ENCODE measurements around the gene PICALM. TPM values are rescaled to one million over a fixed set of nuclear protein-coding genes. Genes with fewer than 3 reads are reported as not detected.
"Not testable (repeated sequence)": the region's sequence is repeated elsewhere in the genome, so short reads cannot be mapped to it uniquely, and the experiment has no call there.

Gene PICALM
- 100 to 1,000 TPM; 194 to 199 TPM for total RNA-seq

- H3K4me3 Mint-ChIP-seq = peak within 1 kb of the TSS; percentile 100
- peaks cover 26% of the 10 kb centered on the region for H3K4me1 Mint-ChIP-seq
- H3K27me3 Mint-ChIP-seq = no peaks in the 10 kb centered on the region
- peaks cover 35% of the 10 kb centered on the region for H3K36me3 Mint-ChIP-seq (ENCODE audit: low read depth)
- H3K27ac Mint-ChIP-seq = peak within 1 kb of the TSS; percentile 88
- ChIA-PET CTCF (interaction anchor here (0.6 to 7.9 kb wide), 15 partner anchors 11 to 388 kb away, joined by 3 to 84 read pairs (median 5); partner anchors contain the start of genes CCDC83 and EED), POLR2A (interaction anchor here (0.6 to 5.2 kb wide), 34 partner anchors 9 to 440 kb away, joined by 3 to 62 read pairs (median 8); partner anchors contain the start of genes CCDC83, EED, HIKESHI and TMEM126B)
- peak; percentile 98 for DNase-seq
- no peaks in the 10 kb centered on the region for H3K9me3 Mint-ChIP-seq
Observed at GRCh38 chr11:86068951-86069407, at the start of gene PICALM. TSS of gene PICALM (minus strand) at chr11:86069084. CDS start at chr11:86068780, 304 bp downstream.

GRCh38 chr11:86118253-86118652 lies 49.4 kb upstream of the PICALM start:
- H3K27ac Mint-ChIP-seq = no peak overlapping the region
- peaks cover 2% of the 10 kb centered on the region for H3K9me3 Mint-ChIP-seq
- ChIA-PET POLR2A (interaction anchor here (0.7 to 4.7 kb wide), 4 partner anchors 14 to 75 kb away, joined by 3 to 39 read pairs (median 10); partner anchors contain the start of gene PICALM), CTCF (interaction anchor here (0.7 kb wide), 1 partner anchor 100 kb away, joined by 3 read pairs; no protein-coding TSS in a partner anchor)
- peaks cover 10% of the 10 kb centered on the region for H3K36me3 Mint-ChIP-seq (ENCODE audit: low read depth)
- no peak for DNase-seq
- H3K4me3 Mint-ChIP-seq = no peak overlapping the region
- H3K27me3 Mint-ChIP-seq = peaks cover 3% of the 10 kb centered on the region
- H3K4me1 Mint-ChIP-seq = peaks cover 32% of the 10 kb centered on the region

DNA sequence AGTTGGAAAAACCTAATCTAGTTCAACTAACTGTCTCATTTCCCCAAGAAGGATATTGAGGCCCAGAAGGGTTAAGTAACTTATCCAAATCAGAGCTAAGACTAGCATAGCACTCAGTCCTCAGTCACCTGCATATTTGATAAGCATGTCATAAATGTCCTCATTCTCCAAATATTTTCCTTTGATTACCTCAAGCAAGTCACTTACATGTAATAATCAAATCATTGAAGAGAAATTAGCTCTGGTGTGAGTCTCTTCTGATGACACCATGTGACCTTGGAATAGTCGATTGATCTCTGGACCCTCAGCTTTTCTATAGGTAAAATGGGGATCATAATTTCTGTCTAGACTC lies 48.8 kb upstream of the PICALM start:
- peaks cover 3% of the 10 kb centered on the region for H3K27me3 Mint-ChIP-seq
- H3K4me1 Mint-ChIP-seq = peaks cover 32% of the 10 kb centered on the region
- CTCF ChIA-PET = interaction anchor here (0.7 to 1.5 kb wide), 5 partner anchors 33 to 101 kb away, joined by 3 to 5 read pairs (median 3); no protein-coding TSS in a partner anchor
- DNase-seq = no peak
- H3K36me3 Mint-ChIP-seq (ENCODE audit: low read depth) = peaks cover 5% of the 10 kb centered on the region
- H3K27ac Mint-ChIP-seq = no peak overlapping the region
- POLR2A ChIA-PET = interaction anchor here (0.7 to 4.7 kb wide), 7 partner anchors 13 to 84 kb away, joined by 3 to 39 read pairs (median 4); partner anchors contain the start of gene PICALM
- H3K4me3 Mint-ChIP-seq = no peak overlapping the region
- H3K9me3 Mint-ChIP-seq = peaks cover 2% of the 10 kb centered on the region

- H3K9me3 Mint-ChIP-seq = peaks cover 2% of the 10 kb centered on the region
- ChIA-PET POLR2A (interaction anchor here (0.9 to 4.7 kb wide), 10 partner anchors 13 to 186 kb away, joined by 3 to 39 read pairs (median 4); partner anchors contain the start of gene PICALM), CTCF (interaction anchor here (0.5 to 1.6 kb wide), 6 partner anchors 34 to 358 kb away, joined by 3 to 5 read pairs (median 3); partner anchors contain the start of gene PICALM)
- DNase-seq = no peak
- peaks cover 3% of the 10 kb centered on the region for H3K36me3 Mint-ChIP-seq (ENCODE audit: low read depth)
- peaks cover 3% of the 10 kb centered on the region for H3K27me3 Mint-ChIP-seq
- no peak overlapping the region for H3K4me3 Mint-ChIP-seq
- peak overlapping the region; percentile 16 for H3K27ac Mint-ChIP-seq
- peaks cover 32% of the 10 kb centered on the region for H3K4me1 Mint-ChIP-seq
Observed at GRCh38 chr11:86117001-86117711, 48.3 kb upstream of the PICALM start.

- H3K9me3 Mint-ChIP-seq = peaks cover 2% of the 10 kb centered on the region
- POLR2A ChIA-PET = interaction anchor here (0.6 to 4.7 kb wide), 9 partner anchors 19 to 187 kb away, joined by 3 to 39 read pairs (median 4); partner anchors contain the start of gene PICALM
Observed at GRCh38 chr11:86116386-86116726, 47.5 kb upstream of the PICALM start.

GRCh38 chr11:86115542-86116385 lies 46.9 kb upstream of the PICALM start:
- POLR2A ChIA-PET = interaction anchor here (0.6 to 4.7 kb wide), 9 partner anchors 20 to 187 kb away, joined by 3 to 39 read pairs (median 4); partner anchors contain the start of gene PICALM

More at GRCh38 chr11:86116386-86116726, 47.5 kb upstream of the PICALM start:
- CTCF ChIA-PET = interaction anchor here (1.3 to 1.6 kb wide), 4 partner anchors 48 to 77 kb away, joined by 3 to 9 read pairs (median 3); partner anchors contain the start of gene PICALM
- peaks cover 3% of the 10 kb centered on the region for H3K27me3 Mint-ChIP-seq
- peaks cover 32% of the 10 kb centered on the region for H3K4me1 Mint-ChIP-seq
- peak overlapping the region; percentile 5 for H3K4me3 Mint-ChIP-seq
- H3K36me3 Mint-ChIP-seq (ENCODE audit: low read depth) = peaks cover 3% of the 10 kb centered on the region
- DNase-seq = peak; percentile 44
- H3K27ac Mint-ChIP-seq = peak overlapping the region; percentile 67

GRCh38 chr11:86108890-86109638 lies 40.2 kb upstream of the PICALM start:
- peaks cover 4% of the 10 kb centered on the region for H3K36me3 Mint-ChIP-seq (ENCODE audit: low read depth)
- DNase-seq = no peak
- no peak overlapping the region for H3K4me3 Mint-ChIP-seq
- peaks cover 4% of the 10 kb centered on the region for H3K9me3 Mint-ChIP-seq
- ChIA-PET POLR2A (interaction anchor here (1.0 kb wide), 1 partner anchor 40 kb away, joined by 3 read pairs; the partner anchor contains the start of gene PICALM), CTCF (no interaction called here)
- peaks cover 2% of the 10 kb centered on the region for H3K27me3 Mint-ChIP-seq
- H3K4me1 Mint-ChIP-seq = no peaks in the 10 kb centered on the region
- no peak overlapping the region for H3K27ac Mint-ChIP-seq

More at GRCh38 chr11:86115542-86116385, 46.9 kb upstream of the PICALM start:
- CTCF ChIA-PET = interaction anchor here (0.8 to 1.6 kb wide), 4 partner anchors 47 to 261 kb away, joined by 3 to 9 read pairs (median 4); partner anchors contain the start of genes CCDC83 and PICALM
- DNase-seq = no peak
- Mint-ChIP-seq H3K27ac (peak overlapping the region; percentile 67), H3K4me3 (peak overlapping the region; percentile 5), H3K4me1 (peaks cover 32% of the 10 kb centered on the region), H3K9me3 (peaks cover 2% of the 10 kb centered on the region), H3K36me3 (ENCODE audit: low read depth) (peaks cover 3% of the 10 kb centered on the region), H3K27me3 (peaks cover 2% of the 10 kb centered on the region)

DNA sequence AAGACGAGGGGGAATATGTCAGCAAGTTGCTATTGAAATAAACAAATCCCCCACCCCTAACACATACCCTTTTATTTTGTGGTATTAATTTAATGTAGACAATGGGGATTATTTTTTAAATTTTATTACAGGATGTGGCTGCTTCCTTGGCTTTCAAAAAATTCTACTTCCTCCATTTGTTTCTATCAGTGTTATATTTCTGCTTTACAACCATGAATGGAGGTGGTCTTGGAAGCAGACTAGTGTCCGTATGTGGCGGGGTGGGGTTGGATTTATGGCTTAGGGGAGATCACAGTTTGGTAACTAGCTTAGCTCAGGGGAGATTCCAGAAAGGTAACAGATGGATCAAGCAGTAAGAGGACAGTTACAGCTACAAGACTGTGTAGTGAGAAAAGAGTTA lies 39.3 kb upstream of the PICALM start:
- Mint-ChIP-seq H3K4me3 (no peak overlapping the region), H3K36me3 (ENCODE audit: low read depth) (peaks cover 2% of the 10 kb centered on the region), H3K9me3 (peaks cover 3% of the 10 kb centered on the region), H3K4me1 (no peaks in the 10 kb centered on the region), H3K27ac (no peak overlapping the region), H3K27me3 (peaks cover 2% of the 10 kb centered on the region)
- no peak for DNase-seq
- ChIA-PET POLR2A (interaction anchor here (1.0 kb wide), 1 partner anchor 39 kb away, joined by 3 read pairs; the partner anchor contains the start of gene PICALM), CTCF (interaction anchor here (0.9 kb wide), 1 partner anchor 12 kb away, joined by 3 read pairs; no protein-coding TSS in a partner anchor)

DNA sequence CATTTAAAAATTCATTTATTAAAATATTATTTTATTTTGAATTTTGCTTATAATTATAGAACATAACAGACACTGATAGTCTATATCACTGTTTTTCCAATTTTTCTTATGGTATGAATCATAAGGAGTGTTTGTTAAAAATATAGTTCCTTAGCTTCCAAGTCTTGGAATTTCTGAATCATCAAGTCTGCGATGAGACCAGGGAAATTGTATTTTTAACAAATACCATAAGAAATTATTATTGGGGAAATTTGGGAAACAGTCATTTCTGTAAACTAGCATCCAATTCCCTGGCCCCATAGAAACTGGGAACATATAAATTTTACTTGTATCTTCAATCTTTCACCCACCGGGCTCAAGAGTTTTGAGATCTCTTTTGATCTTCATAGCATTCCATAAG lies 38.0 kb upstream of the PICALM start:
- no peak overlapping the region for H3K4me3 Mint-ChIP-seq
- no peaks in the 10 kb centered on the region for H3K4me1 Mint-ChIP-seq
- peaks cover 2% of the 10 kb centered on the region for H3K27me3 Mint-ChIP-seq
- POLR2A ChIA-PET = no interaction called here
- H3K9me3 Mint-ChIP-seq = peaks cover 7% of the 10 kb centered on the region
- H3K27ac Mint-ChIP-seq = no peak overlapping the region
- H3K36me3 Mint-ChIP-seq (ENCODE audit: low read depth) = peaks cover 2% of the 10 kb centered on the region
- no peak for DNase-seq
- CTCF ChIA-PET = interaction anchor here (1.3 kb wide), 1 partner anchor 87 kb away, joined by 4 read pairs; no protein-coding TSS in a partner anchor

DNA sequence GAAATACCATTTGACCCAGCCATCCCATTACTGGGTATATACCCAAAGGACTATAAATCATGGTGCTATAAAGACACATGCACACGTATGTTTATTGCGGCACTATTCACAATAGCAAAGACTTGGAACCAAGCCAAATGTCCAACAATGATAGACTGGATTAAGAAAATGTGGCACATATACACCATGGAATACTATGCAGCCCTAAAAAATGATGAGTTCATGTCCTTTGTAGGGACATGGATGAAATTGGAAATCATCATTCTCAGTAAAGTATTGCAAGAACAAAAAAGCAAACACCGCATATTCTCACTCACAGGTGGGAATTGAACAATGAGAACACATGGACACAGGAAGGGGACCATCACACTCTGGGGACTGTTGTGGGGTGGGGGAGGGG lies 37.1 kb upstream of the PICALM start:
- H3K9me3 Mint-ChIP-seq; POLR2A ChIA-PET; H3K27ac Mint-ChIP-seq; DNase-seq; H3K27me3 Mint-ChIP-seq; CTCF ChIA-PET; H3K4me1 Mint-ChIP-seq; H3K4me3 Mint-ChIP-seq; H3K36me3 Mint-ChIP-seq (ENCODE audit: low read depth): not testable (repeated sequence)

DNA sequence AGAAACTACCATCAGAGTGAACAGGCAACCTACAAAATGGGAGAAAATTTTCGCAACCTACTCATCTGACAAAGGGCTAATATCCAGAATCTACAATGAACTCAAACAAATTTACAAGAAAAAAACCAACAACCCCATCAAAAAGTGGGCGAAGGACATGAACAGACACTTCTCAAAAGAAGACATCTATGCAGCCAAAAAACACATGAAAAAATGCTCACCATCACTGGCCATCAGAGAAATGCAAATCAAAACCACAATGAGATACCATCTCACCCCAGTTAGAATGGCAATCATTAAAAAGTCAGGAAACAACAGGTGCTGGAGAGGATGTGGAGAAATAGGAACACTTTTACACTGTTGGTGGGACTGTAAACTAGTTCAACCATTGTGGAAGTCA lies 36.7 kb upstream of the PICALM start:
- H3K4me3 Mint-ChIP-seq; DNase-seq; H3K9me3 Mint-ChIP-seq; H3K36me3 Mint-ChIP-seq (ENCODE audit: low read depth); CTCF ChIA-PET; H3K27me3 Mint-ChIP-seq; H3K4me1 Mint-ChIP-seq; H3K27ac Mint-ChIP-seq; POLR2A ChIA-PET: not testable (repeated sequence)

DNA sequence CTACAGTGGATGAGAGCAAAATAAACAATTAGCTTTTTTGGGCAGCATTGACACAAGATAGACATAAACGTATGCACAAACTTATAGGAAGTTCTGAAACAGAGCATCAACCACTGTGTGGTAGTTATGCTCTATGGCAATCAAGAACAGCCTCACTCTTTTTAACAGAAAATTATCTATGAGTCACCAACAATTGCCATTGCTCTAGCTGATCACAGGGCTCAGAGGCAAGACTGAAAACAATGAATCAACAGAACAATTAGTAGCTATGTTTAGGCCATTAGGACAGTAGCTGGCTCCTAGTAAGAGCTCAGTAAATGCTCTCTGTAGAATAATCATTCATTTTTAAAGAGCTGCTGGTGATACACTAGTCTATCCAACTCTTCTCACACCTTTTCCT lies 34.9 kb upstream of the PICALM start:
- CTCF ChIA-PET = interaction anchor here (1.2 to 1.6 kb wide), 2 partner anchors 63 to 99 kb away, joined by 3 to 5 read pairs; no protein-coding TSS in a partner anchor
- POLR2A ChIA-PET = interaction anchor here (1.1 kb wide), 1 partner anchor 14 kb away, joined by 4 read pairs; no protein-coding TSS in a partner anchor
- Mint-ChIP-seq H3K27me3 (no peaks in the 10 kb centered on the region), H3K36me3 (ENCODE audit: low read depth) (no peaks in the 10 kb centered on the region), H3K9me3 (peaks cover 7% of the 10 kb centered on the region), H3K4me3 (no peak overlapping the region), H3K4me1 (no peaks in the 10 kb centered on the region), H3K27ac (no peak overlapping the region)
- no peak for DNase-seq
